PFSK-1 (cell line): ENCODE results near the gene PLAAT5.

Experiments
- POLR2AphosphoS5 ChIP-seq: IDR thresholded peaks from 2 replicates; pipeline ENCODE4 v1.6.1; 2012; ENCODE audit warnings: low read depth, mild to moderate bottlenecking, control low read depth, low read length, moderate library complexity
- SIN3A ChIP-seq: IDR thresholded peaks from 2 replicates; pipeline ENCODE4 v1.6.1; 2012; ENCODE audit warnings: mild to moderate bottlenecking, low read length, moderate library complexity, borderline replicate concordance; ENCODE audit not compliant: insufficient read depth
- TAF1 ChIP-seq: IDR thresholded peaks from 2 replicates; pipeline ENCODE4 v1.6.1; 2012; ENCODE audit warnings: low read length, control low read depth, borderline replicate concordance; ENCODE audit not compliant: insufficient read depth
- TF ChIP-seq, protein P1 (sequence below), 2 experiments: IDR thresholded peaks; 2 replicates each; pipeline versions ENCODE4 v1.6.1 to v1.8.0; 2011 to 2012; ENCODE audit warnings: low read depth in 2 of 2, low read length in 2 of 2, control low read depth in 1 of 2, inconsistent platforms in 1 of 2, mild to moderate bottlenecking in 1 of 2, moderate library complexity in 1 of 2; ENCODE audit not compliant: insufficient read depth in 1 of 2

DNA sequence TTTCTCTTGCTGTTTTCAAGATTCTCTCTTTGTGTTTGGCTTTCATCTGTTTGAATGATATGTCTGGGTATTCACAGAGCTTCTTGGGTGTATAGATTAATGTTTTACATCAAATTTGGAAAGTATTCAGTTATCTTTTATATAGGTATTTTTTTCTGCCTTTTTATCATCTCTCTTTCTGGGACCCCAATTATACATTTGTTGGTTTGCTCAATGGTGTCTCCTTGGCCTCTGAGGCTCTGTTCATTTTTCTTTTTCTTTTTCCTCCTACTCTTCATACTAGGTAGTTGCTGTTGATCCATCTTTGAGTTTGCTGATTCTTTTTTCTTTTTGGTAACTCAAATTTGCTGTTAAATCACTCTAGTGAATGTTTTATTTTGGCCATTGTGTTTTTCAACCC is 14.3 kb downstream of the PLAAT5 start:
- TF ChIP-seq POLR2AphosphoS5 (no peak), TAF1 (no peak), SIN3A (no peak)
- TF ChIP-seq, protein P1, sequence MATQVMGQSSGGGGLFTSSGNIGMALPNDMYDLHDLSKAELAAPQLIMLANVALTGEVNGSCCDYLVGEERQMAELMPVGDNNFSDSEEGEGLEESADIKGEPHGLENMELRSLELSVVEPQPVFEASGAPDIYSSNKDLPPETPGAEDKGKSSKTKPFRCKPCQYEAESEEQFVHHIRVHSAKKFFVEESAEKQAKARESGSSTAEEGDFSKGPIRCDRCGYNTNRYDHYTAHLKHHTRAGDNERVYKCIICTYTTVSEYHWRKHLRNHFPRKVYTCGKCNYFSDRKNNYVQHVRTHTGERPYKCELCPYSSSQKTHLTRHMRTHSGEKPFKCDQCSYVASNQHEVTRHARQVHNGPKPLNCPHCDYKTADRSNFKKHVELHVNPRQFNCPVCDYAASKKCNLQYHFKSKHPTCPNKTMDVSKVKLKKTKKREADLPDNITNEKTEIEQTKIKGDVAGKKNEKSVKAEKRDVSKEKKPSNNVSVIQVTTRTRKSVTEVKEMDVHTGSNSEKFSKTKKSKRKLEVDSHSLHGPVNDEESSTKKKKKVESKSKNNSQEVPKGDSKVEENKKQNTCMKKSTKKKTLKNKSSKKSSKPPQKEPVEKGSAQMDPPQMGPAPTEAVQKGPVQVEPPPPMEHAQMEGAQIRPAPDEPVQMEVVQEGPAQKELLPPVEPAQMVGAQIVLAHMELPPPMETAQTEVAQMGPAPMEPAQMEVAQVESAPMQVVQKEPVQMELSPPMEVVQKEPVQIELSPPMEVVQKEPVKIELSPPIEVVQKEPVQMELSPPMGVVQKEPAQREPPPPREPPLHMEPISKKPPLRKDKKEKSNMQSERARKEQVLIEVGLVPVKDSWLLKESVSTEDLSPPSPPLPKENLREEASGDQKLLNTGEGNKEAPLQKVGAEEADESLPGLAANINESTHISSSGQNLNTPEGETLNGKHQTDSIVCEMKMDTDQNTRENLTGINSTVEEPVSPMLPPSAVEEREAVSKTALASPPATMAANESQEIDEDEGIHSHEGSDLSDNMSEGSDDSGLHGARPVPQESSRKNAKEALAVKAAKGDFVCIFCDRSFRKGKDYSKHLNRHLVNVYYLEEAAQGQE (IDR thresholded peaks at IDR 0.05; ENCODE audit: insufficient read depth in 1 of 2, low read depth in 2 of 2, low read length in 2 of 2), result no peak
